ENCODE results near the gene C19orf25.

C19orf25 gene

DNA sequence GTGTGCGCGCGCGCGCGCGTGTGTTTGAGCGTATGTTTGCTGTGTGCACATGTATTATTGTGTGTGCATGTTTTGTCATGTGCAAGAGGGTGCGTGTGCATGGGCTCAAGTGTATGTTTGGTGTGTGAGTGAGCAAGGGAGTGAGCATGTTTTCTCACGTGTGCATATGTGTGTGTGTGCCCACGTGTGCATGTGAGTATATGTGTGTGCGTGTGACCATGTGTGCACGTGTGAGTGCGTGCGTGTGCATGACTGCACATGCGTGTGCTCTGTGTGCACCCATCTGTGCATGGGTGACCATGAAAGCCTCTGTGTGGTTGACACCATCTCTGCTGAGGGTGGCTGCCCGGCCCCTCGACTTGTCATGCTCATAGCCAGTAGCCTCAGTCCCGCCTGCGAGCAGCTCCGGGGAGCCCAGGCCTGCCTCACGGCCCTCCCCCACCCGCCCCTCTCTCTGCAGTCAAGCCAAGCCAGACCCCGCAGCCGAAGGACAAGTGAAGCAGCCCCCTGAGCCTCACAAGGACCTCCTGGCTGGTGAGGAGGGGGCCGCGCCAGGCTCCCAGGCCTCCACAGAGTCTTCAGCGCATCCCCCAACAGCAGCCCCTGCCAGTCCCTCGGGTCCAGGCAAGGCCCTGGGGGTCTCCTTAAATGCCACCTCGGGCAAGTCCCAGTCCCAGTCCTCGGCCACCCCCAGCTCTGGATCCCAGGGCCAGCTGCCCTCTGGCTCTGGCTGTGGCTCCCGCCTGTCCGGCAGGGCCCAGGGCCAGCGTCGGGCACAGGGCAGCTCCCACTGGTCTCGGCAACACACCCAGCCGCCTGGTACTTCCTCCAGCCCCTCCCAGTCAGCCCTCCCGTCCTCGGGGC lies 17.9 kb upstream of the C19orf25 start:
- DNase-seq (ENCODE audit: low read depth in 3 of 3): no peak

DNA sequence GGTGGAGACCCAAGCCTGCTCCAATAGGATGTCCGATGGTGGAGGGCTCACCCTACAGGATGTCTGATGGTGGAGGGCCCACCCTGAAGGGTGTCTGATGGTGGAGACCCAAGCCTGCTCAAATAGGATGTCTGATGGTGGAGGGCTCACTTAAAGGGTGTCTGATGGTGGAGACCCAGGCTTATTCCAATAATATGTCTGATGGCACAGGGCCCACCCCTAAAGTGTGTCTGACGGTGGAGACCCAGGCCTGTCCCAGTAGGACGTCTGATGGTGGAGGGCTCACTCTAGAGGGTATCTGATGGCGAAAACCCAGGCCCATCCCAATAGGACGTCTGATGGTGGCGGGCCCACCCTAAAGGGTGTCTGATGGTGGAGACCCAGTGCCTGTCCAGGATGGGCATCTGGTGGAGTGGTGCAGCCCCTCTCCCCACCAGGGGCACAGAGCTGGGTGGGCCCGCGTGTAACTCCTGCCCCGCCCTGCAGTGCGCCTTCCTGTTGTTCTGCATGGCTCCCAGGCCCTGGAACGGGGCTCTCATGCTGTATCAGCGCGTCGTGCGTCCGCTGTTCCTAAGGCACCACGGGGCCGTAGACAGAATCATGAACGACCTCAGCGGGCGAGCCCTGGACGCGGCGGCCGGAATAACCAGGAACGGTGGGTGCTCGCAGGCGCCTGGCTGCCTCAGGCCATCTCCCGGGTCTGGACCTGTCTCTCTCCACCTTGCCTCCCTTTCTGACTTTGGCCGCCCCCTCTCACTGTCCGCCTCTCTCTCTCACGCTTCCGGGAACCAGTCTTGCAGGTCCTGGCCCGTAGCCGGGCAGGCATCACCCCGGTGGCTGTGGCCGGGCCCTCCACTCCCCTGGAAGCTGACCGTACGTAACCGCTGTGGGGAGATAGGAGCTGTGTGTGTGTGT lies 17.0 kb upstream of the C19orf25 start:
- DNase-seq (ENCODE audit: low read depth in 3 of 3): no peak

GRCh38 chr19:1495051-1495798 lies 16.2 kb upstream of the C19orf25 start:
- DNase-seq (ENCODE audit: low read depth in 3 of 3): no peak

- DNase-seq (ENCODE audit: low read depth in 3 of 3): no peak
Measured at GRCh38 chr19:1494115-1494815, 15.2 kb upstream of the C19orf25 start.

DNA sequence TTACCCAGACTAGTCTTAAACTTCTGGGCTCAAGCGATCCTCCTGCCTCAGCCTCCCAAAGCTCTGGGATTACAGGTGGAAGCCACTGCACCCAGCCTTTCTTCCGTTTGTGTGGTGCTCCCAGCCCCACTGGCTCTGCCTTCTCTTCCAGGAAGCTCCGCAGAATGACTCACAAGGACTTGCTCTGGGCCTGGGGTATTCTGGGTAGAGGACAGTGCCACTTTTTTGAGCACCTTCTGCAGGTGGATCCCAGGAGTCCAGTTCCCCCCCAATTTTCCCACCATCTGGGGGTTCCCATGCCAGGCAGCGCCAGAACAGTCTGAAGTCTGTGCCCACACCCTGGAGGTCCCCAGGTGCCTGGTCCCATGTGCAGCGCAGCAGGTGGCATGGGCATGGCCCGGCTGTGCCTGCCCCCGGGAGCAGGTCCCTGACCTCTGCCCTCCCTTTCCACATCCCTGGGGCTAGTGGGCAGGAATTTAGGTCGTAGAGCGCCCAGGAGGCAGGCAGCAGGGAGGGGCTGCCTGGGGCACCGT lies 13.5 kb upstream of the C19orf25 start:
- no peak for DNase-seq (ENCODE audit: low read depth in 3 of 3)

DNA sequence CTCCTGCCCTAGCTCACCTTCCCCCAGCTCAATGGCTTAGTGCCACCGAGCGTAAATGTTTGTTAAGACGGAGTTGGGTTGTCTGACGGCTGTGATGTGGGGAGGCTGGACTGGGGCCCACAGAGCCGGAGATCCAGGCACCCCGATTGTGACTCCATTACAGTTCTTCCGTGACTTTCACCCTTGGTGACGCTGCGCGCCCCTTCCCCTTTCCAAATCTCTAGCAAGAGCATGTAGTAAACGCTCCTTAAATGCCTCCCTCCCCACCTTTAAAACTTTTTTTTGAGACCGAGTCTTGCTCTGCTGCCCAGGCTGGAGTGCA lies 12.8 kb upstream of the C19orf25 start:
- DNase-seq (ENCODE audit: low read depth in 3 of 3): no peak

- DNase-seq (ENCODE audit: low read depth in 3 of 3): no peak
Measured at GRCh38 chr19:1491114-1491848, 12.3 kb upstream of the C19orf25 start, which contains the start of gene REEP6. Gene REEP6, plus strand, starts transcription at chr19:1491181. Its CDS starts 89 bp downstream, at chr19:1491270.

GRCh38 chr19:1490311-1491113 lies 11.5 kb upstream of the C19orf25 start, which contains the start of gene PCSK4:
Gene PCSK4, minus strand, starts transcription at chr19:1490350. Its CDS starts 4 bp downstream, at chr19:1490346.
- DNase-seq (ENCODE audit: low read depth in 3 of 3): peak; percentile 96 to 98 (median 97)

DNA sequence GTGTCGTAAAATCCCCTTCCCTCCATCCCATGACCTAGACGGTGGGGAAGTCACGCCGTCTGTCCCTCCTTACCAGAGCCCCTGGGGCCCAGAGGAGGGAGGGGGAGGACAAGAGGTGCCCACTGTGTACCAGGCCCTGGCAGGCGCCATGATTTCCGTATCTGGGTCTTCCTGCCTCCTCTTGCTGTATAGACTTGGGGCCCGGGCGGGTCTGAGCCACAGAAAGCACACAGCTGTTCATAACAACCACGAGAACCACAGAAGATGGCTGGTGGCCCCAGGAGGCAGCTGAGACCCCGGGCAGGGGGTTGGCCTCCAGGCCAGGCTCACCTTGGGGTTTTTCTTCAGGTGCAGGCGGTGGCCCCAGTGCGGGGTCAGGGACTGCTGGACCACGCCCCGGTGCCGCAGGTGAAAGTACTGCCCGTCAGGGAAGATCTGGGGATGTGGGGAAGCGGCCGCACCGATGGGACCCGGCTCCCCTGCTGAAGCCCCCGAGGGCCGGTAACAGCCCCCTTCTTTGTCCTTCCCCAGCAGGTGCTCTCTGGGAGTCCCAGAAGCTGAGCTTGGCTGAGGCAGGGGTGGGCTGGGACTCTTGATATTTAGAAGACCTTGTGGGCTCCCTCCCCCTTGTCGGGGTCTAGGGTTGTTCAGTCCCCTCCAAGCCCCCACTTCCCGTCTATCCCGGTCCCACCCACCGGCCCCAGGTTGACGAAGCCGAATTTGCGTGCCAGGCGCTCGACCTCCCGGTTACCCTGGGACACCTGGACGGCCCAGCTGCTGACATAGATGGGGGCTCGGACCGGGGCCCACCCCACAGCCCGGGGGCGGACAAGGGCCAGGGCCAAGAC lies 10.7 kb upstream of the C19orf25 start:
- no peak for DNase-seq (ENCODE audit: low read depth in 3 of 3)

DNA sequence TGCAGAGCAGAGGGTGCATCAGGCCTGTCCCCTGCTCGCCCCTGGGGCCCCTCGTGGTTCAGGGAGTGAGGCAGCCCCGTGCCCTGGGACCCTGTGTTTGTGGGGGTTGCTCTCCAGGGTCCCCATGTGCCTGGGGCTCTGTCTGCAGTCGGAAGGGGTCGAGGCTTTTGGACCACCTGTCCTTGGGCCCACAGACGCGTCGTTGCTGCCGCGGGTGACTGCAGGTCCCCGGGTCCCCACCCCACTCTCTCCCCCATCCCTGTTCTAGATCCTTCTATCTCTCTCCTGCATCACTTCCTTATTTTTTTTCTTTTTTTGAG lies 9.2 kb upstream of the C19orf25 start:
- DNase-seq (ENCODE audit: low read depth in 3 of 3): no peak

DNA sequence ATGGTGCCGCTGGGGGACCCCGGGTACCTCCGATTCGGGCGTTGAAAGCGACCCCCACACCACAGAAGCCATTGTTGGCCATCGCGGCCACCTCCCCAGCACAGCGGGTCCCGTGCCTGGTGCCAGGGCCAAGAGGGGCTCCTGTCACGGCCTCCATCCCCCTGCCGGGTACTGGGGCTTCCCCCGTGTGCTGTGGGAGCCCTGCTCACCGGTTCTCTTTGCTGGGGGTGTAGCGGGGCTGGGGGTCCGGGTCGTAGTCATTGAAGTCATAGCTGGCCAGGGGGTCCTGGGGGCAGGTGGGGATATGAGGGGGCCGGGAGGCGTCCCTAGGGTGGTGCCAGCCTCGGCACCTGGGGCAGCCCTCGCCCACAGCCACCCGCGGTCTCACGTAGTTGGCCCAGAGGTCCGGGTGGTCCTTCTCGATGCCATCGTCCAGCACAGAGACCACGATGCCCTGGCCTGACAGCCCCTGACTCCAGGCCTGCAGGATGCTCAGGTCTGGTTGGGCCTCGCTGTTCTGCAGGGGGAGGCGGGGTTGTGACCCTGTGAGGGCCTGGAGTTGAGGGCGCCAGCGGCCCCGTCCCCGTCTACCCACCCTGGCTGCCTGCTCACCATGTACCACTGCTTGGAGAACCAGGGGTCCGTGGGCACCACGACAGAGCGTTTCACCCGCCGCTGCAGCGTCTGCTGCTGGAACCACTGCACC lies 8.7 kb upstream of the C19orf25 start:
- DNase-seq (ENCODE audit: low read depth in 3 of 3): no peak

- no peak for DNase-seq (ENCODE audit: low read depth in 3 of 3)
Measured at GRCh38 chr19:1486720-1487575, 7.9 kb upstream of the C19orf25 start.

GRCh38 chr19:1483979-1484428 lies 5.0 kb upstream of the C19orf25 start:
- DNase-seq (ENCODE audit: low read depth in 3 of 3): no peak

DNA sequence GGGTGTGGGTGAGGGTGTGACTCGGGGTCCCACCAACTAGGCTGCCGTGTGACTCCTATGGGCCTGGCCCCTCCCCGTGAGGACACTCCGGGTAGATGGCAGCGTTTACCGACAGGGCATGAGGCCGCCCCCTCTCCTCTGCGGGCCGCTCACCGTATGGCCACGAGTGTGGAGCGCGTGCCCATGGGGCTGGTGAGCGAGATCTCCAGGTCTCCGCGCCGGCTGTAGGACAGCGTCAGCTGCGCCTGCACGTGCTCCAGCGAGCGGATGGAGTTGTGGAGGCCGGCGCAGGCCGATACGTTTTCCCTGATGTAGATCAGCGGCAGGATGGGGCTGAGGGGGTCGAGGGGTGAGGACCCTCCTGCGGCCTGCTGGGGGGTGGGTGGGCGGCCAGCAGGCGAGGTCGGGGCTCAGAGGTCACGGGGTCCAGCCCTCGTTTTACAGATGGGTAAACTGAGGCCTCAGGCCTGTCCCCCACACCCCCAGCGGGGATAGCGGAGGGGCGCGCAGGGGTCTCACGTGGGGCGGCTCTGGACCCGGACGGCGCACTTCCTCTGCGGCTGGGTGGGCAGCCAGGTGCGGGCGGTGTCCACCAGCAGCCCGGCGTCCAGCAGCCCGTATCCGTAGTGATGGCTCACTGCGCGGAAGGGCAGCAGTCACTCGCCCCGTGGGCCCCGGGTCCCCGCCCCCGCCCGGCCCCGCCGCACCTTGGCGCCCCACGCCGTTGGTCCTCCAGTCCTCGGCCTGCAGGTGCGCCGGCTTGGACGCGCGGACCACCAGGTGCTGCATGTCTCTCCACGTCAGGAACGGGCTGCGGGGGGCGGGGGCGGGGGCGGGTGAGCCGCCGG lies 4.3 kb upstream of the C19orf25 start:
- DNase-seq (ENCODE audit: low read depth in 3 of 3): no peak

DNA sequence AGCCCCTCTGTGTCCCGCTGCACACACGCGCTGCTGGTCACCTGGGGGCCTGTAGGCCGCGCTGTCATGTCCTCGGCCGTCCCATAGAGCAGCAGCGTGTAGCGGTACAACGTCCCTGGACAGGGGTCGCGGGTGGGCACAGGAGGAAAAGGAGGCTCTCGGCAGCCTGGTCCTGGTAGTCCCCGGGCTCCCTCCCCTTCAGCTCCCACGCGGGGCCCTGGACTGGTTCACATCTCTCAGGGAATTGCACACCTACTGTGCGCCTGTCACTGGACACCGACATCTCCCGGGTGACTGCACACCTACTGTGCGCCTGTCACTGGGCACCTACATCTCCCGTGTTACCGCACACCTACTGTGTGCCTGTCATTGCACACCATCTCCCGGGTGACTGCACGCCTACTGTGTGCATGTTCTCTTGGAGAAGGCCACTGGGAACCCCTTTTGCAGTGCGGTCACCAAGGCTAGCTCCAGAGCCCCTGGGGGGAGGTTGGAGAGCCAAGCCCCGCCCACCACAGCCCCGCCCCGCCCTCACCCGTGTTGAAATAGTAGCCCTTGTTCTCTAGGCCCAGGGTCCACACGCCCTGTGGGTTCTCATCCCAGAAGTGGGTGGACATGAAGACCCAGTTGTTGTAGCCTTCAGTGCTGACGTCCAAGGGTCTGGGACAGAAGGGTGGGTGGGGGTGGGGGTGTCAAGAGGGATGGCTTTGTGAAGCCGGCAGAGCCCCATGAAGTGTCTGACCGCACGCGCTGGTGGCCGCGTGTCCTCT lies 3.5 kb upstream of the C19orf25 start:
- no peak for DNase-seq (ENCODE audit: low read depth in 3 of 3)
